Smooth muscle cell of the brain vasculature (primary cell): ENCODE results near the gene HS1BP3.

ENCODE experiments used
- DNase-seq: peaks from one replicate; pipeline ENCODE4 v3.0.0-alpha.2; 2012; ENCODE audit warnings: low read depth, low spot score

Gene HS1BP3

DNA sequence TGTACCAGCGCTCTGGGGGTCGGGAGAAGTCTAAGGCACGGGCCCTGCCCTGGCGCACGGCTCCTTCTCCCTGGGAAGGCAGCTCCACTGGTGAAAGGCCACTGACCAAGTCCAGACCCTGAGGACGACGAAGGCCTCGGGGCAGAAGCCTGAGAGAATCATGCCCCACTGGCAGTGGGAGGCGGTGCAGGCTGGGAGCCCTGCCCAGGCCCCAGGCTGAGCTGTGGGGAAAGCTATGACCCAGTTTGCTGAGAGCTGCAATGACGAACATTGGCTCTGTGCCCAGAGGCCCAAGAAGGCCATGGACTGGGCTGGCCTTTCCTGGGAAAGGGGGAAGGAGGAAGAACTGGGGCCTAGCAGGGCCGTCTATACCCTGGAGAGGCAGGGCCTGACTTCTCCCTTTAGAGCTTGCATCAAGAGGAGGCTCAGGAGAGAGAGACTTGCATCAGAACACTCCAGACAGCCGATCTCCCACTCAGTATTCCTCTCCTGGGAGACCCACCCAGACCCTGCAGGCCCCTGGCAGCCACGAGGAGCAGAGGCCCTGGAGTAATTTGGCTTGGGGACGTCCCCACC is 32.9 kb downstream of the HS1BP3 start:
- DNase-seq, result peak; percentile 99

- DNase-seq, result no peak
These were observed 33.8 kb downstream of the HS1BP3 start for GRCh38 chr2:20617081-20617575.

- DNase-seq, result no peak
These were observed 34.5 kb downstream of the HS1BP3 start for GRCh38 chr2:20616341-20616871.

DNA sequence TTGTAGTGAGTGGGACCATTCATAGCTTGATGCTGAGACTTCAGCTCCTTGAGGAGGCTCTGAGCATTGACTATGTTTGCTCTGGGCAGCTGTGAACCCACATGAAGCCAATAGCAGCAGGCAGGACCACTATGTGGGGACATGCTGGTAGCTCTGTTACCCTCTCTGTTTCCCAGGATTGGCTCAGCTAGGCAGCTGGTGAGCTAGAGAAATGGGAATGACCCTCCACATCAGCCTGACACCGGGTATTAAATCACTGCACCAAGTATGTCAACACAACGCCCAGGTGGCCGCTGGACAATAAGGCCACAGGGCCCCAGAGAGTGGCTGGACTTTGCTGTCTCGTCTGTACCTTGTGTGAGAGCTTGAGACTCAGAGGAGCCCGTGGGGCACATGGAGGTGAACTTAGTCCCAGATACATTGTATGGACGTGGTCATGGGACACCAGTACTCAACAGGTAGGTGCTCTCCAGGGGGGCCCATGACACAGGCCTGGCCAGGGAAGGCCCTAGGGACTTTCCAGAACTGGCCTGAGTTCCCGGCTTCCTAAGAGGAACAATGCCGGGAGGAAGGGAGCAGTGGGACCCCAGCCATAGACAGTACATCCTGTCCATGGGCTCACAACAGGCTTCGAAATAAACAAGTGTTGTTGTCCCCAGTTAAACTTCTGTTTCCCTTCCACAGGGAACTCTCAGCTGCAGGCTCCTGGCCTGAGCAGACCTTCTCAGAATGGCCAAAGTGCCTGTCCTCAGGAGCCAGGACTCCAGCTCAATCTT is 35.2 kb downstream of the HS1BP3 start:
- DNase-seq, result no peak

DNA sequence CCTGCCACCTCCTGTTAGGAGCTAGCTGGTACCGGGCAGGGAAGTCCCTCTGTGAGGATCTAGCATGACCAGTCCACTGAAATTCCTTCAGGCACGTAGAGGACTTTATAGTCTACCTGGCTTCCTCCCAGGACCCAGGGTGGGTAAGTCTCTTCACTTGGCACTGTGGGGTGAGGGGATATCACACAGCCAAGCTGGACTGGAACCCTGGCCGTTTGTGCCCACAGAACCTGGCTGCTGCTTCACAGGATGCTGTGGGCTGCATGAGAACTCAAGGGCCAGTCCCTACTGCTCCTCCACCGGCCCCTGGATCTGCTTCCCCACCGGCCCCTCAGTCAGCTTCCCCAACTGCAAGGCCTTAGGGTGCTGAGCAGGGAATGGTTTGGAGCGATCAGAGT is 35.8 kb downstream of the HS1BP3 start:
- no peak for DNase-seq

- peak; percentile 73 for DNase-seq
These were observed 36.5 kb downstream of the HS1BP3 start for GRCh38 chr2:20614201-20615067.

GRCh38 chr2:20612925-20613916 is 37.7 kb downstream of the HS1BP3 start:
- DNase-seq, result no peak

DNA sequence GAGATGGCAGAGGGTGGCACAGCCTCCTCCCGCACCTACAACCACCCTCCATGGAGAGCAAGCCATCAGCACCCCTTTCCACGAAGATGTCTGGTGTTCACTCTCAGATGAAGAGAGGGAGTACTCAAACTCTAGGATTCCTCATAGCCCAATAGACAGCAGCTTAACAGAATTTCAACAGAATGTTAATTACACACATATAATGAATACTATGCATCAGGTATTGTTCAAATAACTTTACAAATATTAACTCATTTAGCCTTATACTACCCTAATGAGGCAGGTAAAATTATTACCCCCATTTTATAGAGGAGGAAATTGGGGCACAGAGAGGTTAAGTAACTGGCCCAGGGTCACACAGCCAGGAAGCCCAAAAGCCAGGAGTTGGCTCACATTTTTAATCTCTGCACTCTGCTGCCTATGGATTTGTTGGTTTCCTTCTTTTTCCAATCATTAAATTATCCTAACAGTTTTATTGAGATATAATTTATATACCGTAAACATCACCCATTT is 39.0 kb downstream of the HS1BP3 start:
- no peak for DNase-seq

DNA sequence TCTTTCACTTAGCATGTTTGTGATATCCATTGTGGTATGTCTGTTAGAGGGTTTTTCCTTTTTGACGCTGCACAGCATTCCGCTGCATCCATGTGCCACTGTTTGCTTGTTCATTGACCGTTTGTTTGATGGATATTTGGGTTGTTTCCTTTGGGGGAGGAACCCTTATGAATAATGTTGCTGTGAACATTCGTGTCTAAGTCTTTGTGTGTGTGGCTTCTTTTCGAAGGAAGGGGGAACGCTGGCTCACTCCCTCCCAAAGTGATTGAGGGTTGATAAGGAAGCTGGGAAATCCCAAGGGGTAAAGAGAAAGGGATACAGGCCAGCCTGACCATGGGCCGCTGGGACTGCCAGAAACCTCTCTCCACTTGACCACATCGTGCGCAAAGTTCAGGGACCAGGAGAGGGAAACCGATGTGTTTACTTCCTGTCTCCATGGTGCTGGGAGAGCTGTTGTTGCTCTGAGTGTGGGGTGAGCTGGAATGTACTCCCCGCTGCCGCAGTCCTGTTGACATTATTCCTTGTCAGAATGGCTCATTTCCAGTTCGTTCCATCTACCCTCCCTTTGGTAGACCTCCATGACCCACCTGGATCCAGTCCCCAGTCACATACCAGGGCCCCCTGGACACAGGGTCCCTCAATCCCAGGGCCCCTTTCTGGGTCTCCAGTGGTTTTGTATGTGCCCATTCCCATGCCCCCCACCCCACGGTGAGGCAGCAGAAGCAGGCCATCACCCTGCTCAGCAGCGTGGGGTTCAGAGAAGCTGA is 39.6 kb downstream of the HS1BP3 start:
- peak; percentile 90 for DNase-seq

DNA sequence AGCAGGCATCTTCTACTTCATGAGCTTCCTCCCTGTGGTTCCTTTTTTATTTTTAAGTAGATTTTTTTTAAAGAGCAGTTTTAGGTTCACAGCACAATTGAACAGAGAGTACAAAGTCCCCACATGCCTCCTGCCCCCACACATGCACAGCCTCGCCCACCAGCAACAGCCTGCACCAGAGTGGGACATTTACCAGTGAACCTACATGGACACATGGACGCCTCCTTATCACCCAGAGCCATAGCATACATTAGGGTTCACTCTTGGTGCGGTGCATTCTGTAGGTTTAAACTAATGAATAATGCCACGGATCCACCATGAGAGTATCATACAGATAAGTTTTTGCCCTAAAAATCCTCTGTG is 40.9 kb downstream of the HS1BP3 start:
- no peak for DNase-seq

- no peak for DNase-seq
These were observed 41.4 kb downstream of the HS1BP3 start for GRCh38 chr2:20609349-20609994.

DNA sequence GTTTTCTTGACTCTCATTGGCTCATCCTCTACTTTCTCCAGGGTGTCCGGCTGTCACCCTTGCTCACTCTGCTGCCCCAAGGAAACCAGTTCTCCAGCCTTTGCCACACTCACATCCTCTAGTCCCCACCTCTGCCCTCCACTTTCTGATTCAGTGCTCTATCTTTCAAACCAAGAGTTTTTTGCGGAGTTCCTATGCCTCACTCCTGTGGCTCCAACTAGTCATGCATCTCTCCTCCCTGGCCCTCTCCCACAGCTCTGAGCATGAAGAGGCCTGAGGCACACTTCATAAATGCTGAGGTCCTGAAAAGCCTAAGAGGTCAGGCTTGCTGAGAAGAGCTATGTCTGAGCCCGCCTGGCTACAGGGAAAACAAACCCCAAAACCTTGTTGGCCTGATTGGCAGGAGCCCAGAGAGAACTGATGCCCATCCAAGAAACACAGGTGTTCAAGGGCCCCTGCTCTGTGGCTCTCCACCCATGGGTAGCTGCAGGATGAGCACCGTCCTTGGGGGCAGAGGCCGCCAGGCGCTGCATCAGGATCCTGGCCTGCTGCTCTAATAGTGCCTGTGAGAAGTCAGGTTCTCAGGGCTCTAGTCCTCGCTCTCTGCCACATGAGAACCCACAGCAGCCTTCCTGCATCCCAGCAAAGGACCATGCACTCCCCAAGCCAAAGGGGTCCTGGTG is 42.1 kb downstream of the HS1BP3 start:
- DNase-seq, result no peak

GRCh38 chr2:20607446-20607845 is 43.5 kb downstream of the HS1BP3 start:
- no peak for DNase-seq

DNA sequence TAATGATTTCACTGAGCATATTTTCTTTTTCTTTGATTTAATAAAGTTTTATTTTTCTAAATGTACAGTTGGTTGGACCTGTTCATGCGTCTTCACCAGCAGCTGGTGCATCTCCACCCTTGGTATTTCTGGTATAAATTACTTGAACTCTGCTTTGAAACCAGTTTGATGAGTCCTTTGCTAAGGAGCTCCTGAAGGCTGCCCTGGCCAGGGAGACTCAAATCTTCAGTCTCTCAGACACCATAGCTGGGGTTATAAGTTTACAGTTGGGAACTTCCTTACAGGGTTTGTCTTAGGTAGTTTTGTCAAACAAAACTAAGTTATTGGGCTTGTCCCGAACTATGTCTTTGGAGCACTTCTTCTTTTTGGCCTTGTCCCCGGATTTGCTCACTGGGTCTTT is 44.7 kb downstream of the HS1BP3 start:
- DNase-seq, result no peak

GRCh38 chr2:20604951-20605381 is 45.9 kb downstream of the HS1BP3 start:
- DNase-seq, result peak; percentile 57

GRCh38 chr2:20604401-20604911 is 46.4 kb downstream of the HS1BP3 start:
- no peak for DNase-seq

GRCh38 chr2:20603791-20604190 is 47.1 kb downstream of the HS1BP3 start:
- DNase-seq, result no peak

- DNase-seq, result no peak
These were observed 48.1 kb downstream of the HS1BP3 start for GRCh38 chr2:20602803-20603202.
